Breast epithelium (tissue), 4 donors: ENCODE data around the gene PLD4. TPM values are rescaled to one million over a fixed set of nuclear protein-coding genes. Genes with fewer than 3 reads are reported as not detected.
A peak's percentile ranks its signal among the peaks of the same experiment; 100 is the strongest.

Experiments
- DNase-seq, 2 donors: peaks; one replicate each; pipeline ENCODE4 v3.0.0-alpha.2; 2019; ENCODE audit warnings: low spot score in 2 of 2
- H3K27ac ChIP-seq, 2 donors: fragments of 200-600 bp; sonication (generic) in 1 of 2; one replicate each; pipeline ENCODE4 v1.5.1; 2016 to 2019; ENCODE audit warnings: mild to moderate bottlenecking in 1 of 2
- H3K27me3 ChIP-seq, 2 donors: fragments of 200-600 bp; sonication (generic) in 1 of 2; one replicate each; pipeline versions ENCODE4 v1.5.1 to v1.6.0; 2017 to 2019; ENCODE audit warnings: control low read depth in 1 of 2, mild to moderate bottlenecking in 1 of 2
- H3K36me3 ChIP-seq: fragments of 200-600 bp; one replicate; pipeline ENCODE4 v1.5.1; 2019
- H3K4me1 ChIP-seq, 2 donors: fragments of 200-600 bp; sonication (generic); one replicate each; pipeline ENCODE4 v1.5.1; 2016 to 2019; ENCODE audit warnings: control low read depth in 1 of 2
- H3K4me3 ChIP-seq, 3 donors: fragments of 200-600 bp; sonication (generic); 1 replicate in 2 of 3; 2 replicates in 1 of 3; pipeline ENCODE4 v1.5.1; 2016 to 2019; ENCODE audit warnings: mild to moderate bottlenecking in 3 of 3, moderate library complexity in 2 of 3
- H3K9me3 ChIP-seq, 2 donors: fragments of 200-600 bp; sonication (generic) in 1 of 2; one replicate each; pipeline ENCODE4 v1.5.1; 2016 to 2019; ENCODE audit warnings: control low read depth in 1 of 2
- POLR2A ChIP-seq: fragments of 450-650 bp; IDR thresholded peaks from one replicate; pipeline ENCODE4 v1.6.1; 2016; ENCODE audit warnings: antibody characterized with exemption, mild to moderate bottlenecking, moderate library complexity
- POLR2AphosphoS5 ChIP-seq, 3 donors: sonication (generic); formaldehyde crosslinking; IDR thresholded peaks; one replicate each; pipeline ENCODE4 v1.6.1; 2017; ENCODE audit warnings: antibody characterized with exemption in 3 of 3
- intact Hi-C: fragments of 100-400 bp; cut with DNase I; formaldehyde crosslinking; loops from one replicate; pipeline ENCODE4 v1.15.1; 2023; ENCODE audit warnings: low total_unique reads
- total RNA-seq, 3 donors: library from RNA; depleted of rRNA; stranded (reverse); fragments of >200 nt; gene quantifications; one replicate each; pipeline ENCODE4 v1.1.0, GENCODE V29; 2016
- TF ChIP-seq, protein P1 (sequence below), 3 donors: fragments of 450-650 bp; IDR thresholded peaks; one replicate each; pipeline ENCODE4 v1.5.1; 2016 to 2017; ENCODE audit warnings: antibody characterized with exemption in 3 of 3, mild to moderate bottlenecking in 3 of 3, moderate library complexity in 3 of 3

PLD4 gene
- total RNA-seq, 3 donors from 2014 or later, result 0.33 to 4.0 TPM; not detected in 1

DNA sequence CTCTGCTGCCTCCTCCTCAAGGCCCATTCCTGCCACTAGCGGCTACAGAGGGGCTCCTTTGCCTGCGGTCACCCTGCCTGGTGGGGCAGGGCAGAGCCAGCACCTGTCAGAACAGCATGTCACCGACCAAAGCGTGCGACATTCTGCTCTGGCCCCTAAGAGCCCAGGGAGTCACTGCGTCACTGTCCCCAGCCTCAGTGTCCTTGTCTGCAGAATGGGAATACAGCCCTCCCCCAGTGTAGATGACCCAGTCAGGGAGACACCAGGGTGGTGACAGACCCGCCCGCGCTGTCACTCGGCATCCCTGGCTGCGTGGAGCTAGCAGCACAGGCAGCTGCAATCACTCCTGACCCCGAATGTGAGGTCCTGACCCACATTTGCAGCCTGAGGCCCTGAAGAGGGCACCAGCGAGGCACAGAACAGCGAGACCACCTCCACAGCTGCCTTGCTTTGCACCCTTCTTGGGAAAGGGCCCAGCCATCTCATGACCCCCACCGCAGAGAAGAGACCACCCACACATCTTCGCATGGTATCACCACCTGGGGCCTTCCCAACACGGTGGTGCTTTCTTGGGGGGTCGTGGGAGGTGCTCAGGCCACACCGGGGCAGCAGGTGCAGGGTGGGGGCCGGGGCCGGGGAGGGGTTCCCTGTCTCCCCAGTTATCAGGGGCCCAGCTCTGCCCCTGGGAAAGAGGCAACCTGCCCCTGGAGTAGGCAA lies 51.0 kb downstream of the PLD4 start:
- TF ChIP-seq POLR2AphosphoS5 (IDR thresholded peaks at IDR 0.05) (no peak), POLR2A (no peak)
- TF ChIP-seq, protein P1, sequence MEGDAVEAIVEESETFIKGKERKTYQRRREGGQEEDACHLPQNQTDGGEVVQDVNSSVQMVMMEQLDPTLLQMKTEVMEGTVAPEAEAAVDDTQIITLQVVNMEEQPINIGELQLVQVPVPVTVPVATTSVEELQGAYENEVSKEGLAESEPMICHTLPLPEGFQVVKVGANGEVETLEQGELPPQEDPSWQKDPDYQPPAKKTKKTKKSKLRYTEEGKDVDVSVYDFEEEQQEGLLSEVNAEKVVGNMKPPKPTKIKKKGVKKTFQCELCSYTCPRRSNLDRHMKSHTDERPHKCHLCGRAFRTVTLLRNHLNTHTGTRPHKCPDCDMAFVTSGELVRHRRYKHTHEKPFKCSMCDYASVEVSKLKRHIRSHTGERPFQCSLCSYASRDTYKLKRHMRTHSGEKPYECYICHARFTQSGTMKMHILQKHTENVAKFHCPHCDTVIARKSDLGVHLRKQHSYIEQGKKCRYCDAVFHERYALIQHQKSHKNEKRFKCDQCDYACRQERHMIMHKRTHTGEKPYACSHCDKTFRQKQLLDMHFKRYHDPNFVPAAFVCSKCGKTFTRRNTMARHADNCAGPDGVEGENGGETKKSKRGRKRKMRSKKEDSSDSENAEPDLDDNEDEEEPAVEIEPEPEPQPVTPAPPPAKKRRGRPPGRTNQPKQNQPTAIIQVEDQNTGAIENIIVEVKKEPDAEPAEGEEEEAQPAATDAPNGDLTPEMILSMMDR (IDR thresholded peaks at IDR 0.05), result no peak
- no peaks in the 10 kb centered on the region for H3K9me3 ChIP-seq
- peak overlapping the region in 1 of 2 donors; percentile 95 for H3K27ac ChIP-seq
- H3K4me1 ChIP-seq, result peaks cover 15 to 60% of the 10 kb centered on the region in 2 donors
- no peak overlapping the region for H3K4me3 ChIP-seq
- H3K27me3 ChIP-seq, result no peaks in the 10 kb centered on the region
- H3K36me3 ChIP-seq, result no peaks in the 10 kb centered on the region
- intact Hi-C loops, result loop anchor here (2.0 kb wide), 1 partner anchor 67 kb away; no protein-coding TSS in a partner anchor
- DNase-seq, result no peak

DNA sequence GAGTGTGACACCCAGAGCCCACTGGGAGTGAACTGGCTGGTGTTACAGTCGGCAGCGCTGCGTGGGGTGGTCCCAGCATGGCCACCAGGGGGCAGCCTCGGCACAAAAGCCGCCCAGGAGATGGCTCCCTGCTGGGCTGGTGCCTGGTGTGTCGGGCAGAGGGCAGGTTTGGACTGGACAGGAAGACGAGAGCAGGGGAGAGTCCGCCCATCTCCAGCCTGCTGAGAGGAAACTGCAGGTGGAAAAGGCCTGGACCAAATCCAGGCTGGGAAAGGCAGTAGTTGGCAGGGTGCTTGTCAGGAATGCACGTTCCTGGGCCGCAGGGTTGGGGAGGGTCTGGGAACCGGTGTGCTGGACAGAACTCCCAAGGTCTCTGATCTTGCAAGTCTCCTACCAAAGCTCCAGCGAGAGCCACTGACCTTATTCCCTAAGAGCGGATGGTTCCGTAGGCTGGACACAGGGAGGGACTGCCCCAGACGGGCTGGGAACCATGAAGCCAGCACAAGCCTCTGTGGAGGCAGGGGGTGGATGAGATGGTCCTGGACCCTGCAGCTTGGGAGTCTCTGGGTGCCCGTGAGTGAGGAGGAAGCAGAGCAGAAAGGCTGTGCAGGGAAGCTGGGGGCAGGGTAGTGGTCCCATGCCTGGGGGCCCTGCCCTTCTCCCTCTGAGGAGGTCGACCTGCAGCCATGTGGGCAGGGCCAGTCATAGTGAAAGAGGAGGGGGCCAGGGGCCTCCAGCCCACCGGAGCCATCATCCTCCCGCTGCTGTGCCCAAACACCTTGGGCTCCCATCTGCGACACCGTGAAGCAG lies 51.7 kb downstream of the PLD4 start:
- H3K36me3 ChIP-seq, result no peaks in the 10 kb centered on the region

DNA sequence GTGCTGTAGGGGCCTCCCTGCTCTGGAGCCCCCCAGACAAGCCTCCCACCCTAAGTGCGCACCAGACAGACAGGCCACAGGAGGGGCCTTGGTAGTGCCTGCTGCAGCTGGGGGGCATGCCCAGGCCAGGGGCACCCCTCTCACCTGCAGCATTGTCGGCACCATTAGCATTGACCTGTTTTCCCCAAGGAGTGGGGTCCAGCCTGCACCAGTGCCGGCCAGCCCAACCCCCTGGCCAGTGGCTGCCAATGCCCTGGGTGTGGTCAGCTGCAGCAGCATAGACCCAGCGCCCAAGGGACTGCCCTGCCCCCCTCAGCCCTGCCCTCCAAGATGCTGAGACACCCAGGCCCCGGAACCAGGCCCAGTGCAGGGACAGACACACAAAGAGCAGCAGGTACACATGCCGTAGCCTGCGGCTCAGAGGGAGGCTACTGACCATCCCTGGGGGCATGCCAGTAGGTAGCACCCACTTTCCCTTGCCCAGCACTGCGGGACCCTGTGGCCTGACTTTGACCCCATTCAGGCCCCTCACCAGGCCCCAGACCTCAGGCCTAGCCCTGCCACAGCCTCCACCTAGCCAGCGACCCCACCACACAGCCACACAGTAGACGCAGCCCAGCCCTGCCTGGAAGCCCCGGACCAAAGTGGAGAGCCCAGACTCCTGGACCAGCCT lies 52.5 kb downstream of the PLD4 start:
- H3K27me3 ChIP-seq, result no peaks in the 10 kb centered on the region
- no peaks in the 10 kb centered on the region for H3K9me3 ChIP-seq
- no peaks in the 10 kb centered on the region for H3K36me3 ChIP-seq
- no peak overlapping the region for H3K27ac ChIP-seq
- H3K4me1 ChIP-seq, result peaks cover 15 to 53% of the 10 kb centered on the region in 2 donors
- intact Hi-C loops, result no loop called here
- DNase-seq, result no peak
- peak overlapping the region; percentile 49 to 78 (median 58) for H3K4me3 ChIP-seq
- TF ChIP-seq, protein P1 (IDR thresholded peaks at IDR 0.05), result no peak
- TF ChIP-seq POLR2AphosphoS5 (IDR thresholded peaks at IDR 0.05) (no peak), POLR2A (no peak)

More for the DNA sequence above, 51.7 kb downstream of the PLD4 start:
- Histone ChIP-seq H3K27ac (no peak overlapping the region), H3K9me3 (no peaks in the 10 kb centered on the region), H3K4me1 (peaks cover 15 to 58% of the 10 kb centered on the region in 2 donors), H3K27me3 (no peaks in the 10 kb centered on the region), H3K4me3 (peak overlapping the region in 1 of 3 donors; percentile 4)
- DNase-seq, result peak; percentile 77 to 88
- intact Hi-C loops, result no loop called here
- TF ChIP-seq, protein P1 (IDR thresholded peaks at IDR 0.05), result peak; percentile 85 to 95 (median 91)
- TF ChIP-seq POLR2AphosphoS5 (IDR thresholded peaks at IDR 0.05) (peak in 2 of 3 donors; percentile 19 to 28), POLR2A (no peak)

DNA sequence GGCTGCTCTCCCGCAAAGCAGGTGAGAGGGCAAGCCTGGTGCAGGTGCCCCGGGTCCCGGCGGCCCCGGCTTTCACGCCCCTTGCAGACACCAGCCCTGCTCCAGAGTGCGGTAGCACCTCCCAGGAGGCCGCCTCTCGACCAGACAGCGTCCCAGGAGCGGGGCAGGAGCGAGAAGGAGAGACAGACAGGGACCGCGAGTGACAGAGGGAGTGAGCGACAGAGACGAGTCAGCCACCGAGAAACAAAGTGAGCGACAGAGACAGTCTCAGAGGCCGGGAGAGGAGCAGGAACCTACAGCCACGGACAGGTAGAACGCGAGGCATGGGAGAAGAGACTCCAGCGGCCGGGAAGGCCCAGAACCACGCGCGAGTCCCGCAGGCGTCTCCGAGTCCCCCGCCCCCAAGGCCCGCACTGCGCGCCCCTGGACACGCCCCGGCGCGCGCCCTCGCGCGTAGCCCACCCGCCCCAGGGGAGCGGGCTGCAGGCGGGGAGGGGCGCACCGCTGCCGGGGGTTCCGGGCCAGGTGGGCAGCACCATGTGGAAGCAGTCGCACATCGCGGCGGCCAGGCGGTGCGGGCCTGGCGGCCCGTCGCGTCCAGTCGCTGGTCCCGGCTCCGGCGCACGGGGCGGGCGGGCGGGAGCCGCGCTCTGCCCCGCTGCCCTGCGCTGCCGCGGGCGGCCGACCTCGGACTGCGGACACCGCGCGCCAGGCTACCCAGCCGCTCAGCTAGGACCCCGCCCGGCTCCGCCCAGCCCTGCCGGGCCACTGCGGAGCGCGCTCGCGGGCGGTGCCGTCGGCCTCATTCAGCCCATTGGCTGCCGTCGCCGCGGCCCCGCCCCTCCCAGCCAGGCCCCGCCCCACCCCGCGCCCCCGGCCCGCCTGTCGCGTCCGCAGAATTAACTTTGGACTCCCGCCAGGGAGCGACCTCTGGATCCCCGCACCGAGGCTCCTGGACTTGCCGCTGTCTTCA lies 53.3 kb downstream of the PLD4 start, which contains the start of gene AHNAK2:
Gene AHNAK2 (minus strand): TSS at position 694 of the 973 bp plus-strand sequence. CDS start 137 bp downstream, at position 557.
- intact Hi-C loops, result no loop called here
- H3K9me3 ChIP-seq, result no peaks in the 10 kb centered on the region
- H3K4me1 ChIP-seq, result peaks cover 8 to 45% of the 10 kb centered on the region in 2 donors
- H3K27me3 ChIP-seq, result no peaks in the 10 kb centered on the region
- DNase-seq, result peak in 1 of 2 donors; percentile 71
- peak within 1 kb of the TSS in 1 of 2 donors; percentile 14 for H3K27ac ChIP-seq
- no peaks in the 10 kb centered on the region for H3K36me3 ChIP-seq
- peak within 1 kb of the TSS; percentile 49 to 78 (median 58) for H3K4me3 ChIP-seq
- no peak for TF ChIP-seq POLR2A
- TF ChIP-seq, protein P1 (IDR thresholded peaks at IDR 0.05), result no peak
- TF ChIP-seq POLR2AphosphoS5 (IDR thresholded peaks at IDR 0.05), result no peak
